Keratinocyte (primary cell): ENCODE data around the gene BAZ1A. TPM values are rescaled to one million over a fixed set of nuclear protein-coding genes. Genes with fewer than 3 reads are reported as not detected.

Source experiments
- DNase-seq: peaks from one replicate; pipeline ENCODE4 v3.0.0-alpha.2; 2011; ENCODE audit warnings: low read depth, missing footprints, low spot score
- FAIRE-seq: peaks from 2 replicates; lab custom pipeline; 2011; peaks lifted over from hg19 to GRCh38; lab: Jason Lieb, UNC
- H2AFZ ChIP-seq: 2 replicates; pipeline ENCODE4 v1.6.0; 2012; ENCODE audit warnings: low read length, control low read depth, inconsistent platforms; ENCODE audit not compliant: control insufficient read depth
- H3K27ac ChIP-seq: 2 replicates; pipeline ENCODE4 v1.5.1; 2011; ENCODE audit warnings: low read length; ENCODE audit not compliant: control insufficient read depth, insufficient read depth
- H3K27me3 ChIP-seq: 3 replicates; pipeline ENCODE4 v1.6.0; 2011; ENCODE audit warnings: low read length; ENCODE audit not compliant: control insufficient read depth, insufficient read depth; ENCODE audit errors: extremely low read depth
- H3K36me3 ChIP-seq, 2 experiments: 2 replicates in 1 of 2; 3 replicates in 1 of 2; pipeline ENCODE4 v1.5.1; 2011; ENCODE audit warnings: low read length in 2 of 2, mild to moderate bottlenecking in 1 of 2; ENCODE audit not compliant: control insufficient read depth in 2 of 2, insufficient read depth in 2 of 2; ENCODE audit errors: extremely low read depth in 1 of 2
- H3K4me1 ChIP-seq: 3 replicates; pipeline ENCODE4 v1.5.1; 2011; ENCODE audit warnings: low read length; ENCODE audit not compliant: control insufficient read depth, insufficient read depth; ENCODE audit errors: extremely low read depth
- H3K4me2 ChIP-seq: 3 replicates; pipeline ENCODE4 v1.6.0; 2011; ENCODE audit warnings: low read depth, low read length; ENCODE audit not compliant: control insufficient read depth, insufficient read depth; ENCODE audit errors: extremely low read depth
- H3K4me3 ChIP-seq, 3 experiments: fragments of 200-600 bp in 1 of 3; sonication (generic) in 1 of 3; 2 replicates in 2 of 3; 3 replicates in 1 of 3; pipeline ENCODE4 v1.5.1; 2011 to 2016; ENCODE audit warnings: low read length in 3 of 3, mild to moderate bottlenecking in 3 of 3, control low read depth in 2 of 3, inconsistent platforms in 1 of 3, low read depth in 1 of 3, mixed read lengths in 1 of 3, mixed run types in 1 of 3, moderate library complexity in 1 of 3; ENCODE audit not compliant: control insufficient read depth in 2 of 3, insufficient read depth in 2 of 3; ENCODE audit errors: extremely low read depth in 1 of 3
- H3K79me2 ChIP-seq: 2 replicates; pipeline ENCODE4 v1.6.0; 2012; ENCODE audit warnings: low read length; ENCODE audit not compliant: control insufficient read depth, insufficient read depth
- H3K9ac ChIP-seq: 3 replicates; pipeline ENCODE4 v1.6.0; 2011; ENCODE audit warnings: low read length; ENCODE audit not compliant: control insufficient read depth, insufficient read depth; ENCODE audit errors: extremely low read depth
- H3K9me1 ChIP-seq: 3 replicates; pipeline ENCODE4 v1.6.0; 2011; ENCODE audit warnings: low read length; ENCODE audit not compliant: control insufficient read depth, insufficient read depth; ENCODE audit errors: extremely low read depth
- H3K9me3 ChIP-seq: 2 replicates; pipeline ENCODE4 v1.5.1; 2012; ENCODE audit warnings: low read depth, low read length; ENCODE audit not compliant: control insufficient read depth
- H4K20me1 ChIP-seq: 3 replicates; pipeline ENCODE4 v1.6.0; 2011; ENCODE audit warnings: low read length; ENCODE audit not compliant: control insufficient read depth, insufficient read depth; ENCODE audit errors: extremely low read depth
- CTCF ChIP-seq, 3 experiments: IDR thresholded peaks in 1 of 3; conservative IDR thresholded peaks in 1 of 3; optimal IDR thresholded peaks in 1 of 3; 2 replicates in 2 of 3; 3 replicates in 1 of 3; pipeline versions ENCODE3 to v1.5.1; 2011; ENCODE audit warnings: low read length in 3 of 3, mild to moderate bottlenecking in 3 of 3, moderate library complexity in 2 of 3, control low read depth in 1 of 3, inconsistent platforms in 1 of 3; ENCODE audit not compliant: insufficient read depth in 2 of 3; ENCODE audit errors: extremely low read depth in 1 of 3
- EZH2 ChIP-seq: IDR thresholded peaks from one replicate; pipeline ENCODE4 v1.6.1; 2012; ENCODE audit warnings: inconsistent platforms, mild to moderate bottlenecking, low read length, moderate library complexity
- dilution Hi-C: fragments of 300-500 bp; cut with MboI; formaldehyde crosslinking; loops from one replicate; pipeline ENCODE4 v1.7.0; 2020; ENCODE audit warnings: low sequenced_read_pairs; ENCODE audit not compliant: extremely low pct_ligation_motif_present
- polyA plus RNA-seq, 5 experiments: library from polyadenylated mRNA; depleted of rRNA in 3 of 5; stranded (reverse) in 3 of 5; stranded (forward) in 1 of 5; unstranded in 1 of 5; fragments of >200 nt; gene quantifications; 1 replicate in 1 of 5; 2 replicates in 3 of 5; 3 replicates in 1 of 5; pipeline versions ENCODE4 v1.2.1 to v1.2.3, GENCODE V29; 2011 to 2012; ENCODE audit warnings: missing spikeins in 2 of 5, low read depth in 1 of 5, low replicate concordance in 1 of 5

The BAZ1A gene
- polyA plus RNA-seq, 1 donor (not counting 4 experiments of a cell fraction or from before 2014, with no cell fraction given), result 52.0 TPM

DNA sequence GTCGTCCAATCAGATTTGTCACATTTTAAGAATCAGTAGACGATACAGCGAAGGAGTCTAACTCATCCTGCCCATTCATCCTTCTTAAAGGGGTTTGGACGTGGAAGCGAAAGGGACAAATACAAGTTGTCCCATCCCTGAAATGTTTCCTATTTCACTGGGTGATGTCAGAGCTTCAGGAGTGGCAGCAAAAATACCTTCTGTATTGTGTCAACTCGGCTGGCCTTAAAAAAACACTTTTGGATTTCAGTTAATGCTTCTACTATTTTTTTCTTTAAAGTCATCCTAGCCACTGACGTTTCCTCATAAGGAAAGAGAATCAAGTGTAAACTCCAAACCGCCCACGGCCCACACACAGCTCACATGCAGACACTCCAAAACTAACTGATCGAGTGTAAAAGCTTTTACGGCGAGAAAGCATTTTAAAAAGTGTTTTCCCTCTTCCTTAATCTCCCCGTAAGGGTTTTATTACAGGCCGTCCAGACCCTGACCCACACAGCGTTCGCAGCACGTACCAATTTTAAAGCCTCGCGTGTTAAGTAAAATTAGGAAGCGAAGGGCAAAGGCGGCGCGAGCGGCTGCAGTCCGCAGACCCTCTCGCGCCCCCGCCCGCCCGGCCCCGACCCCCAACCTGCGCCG, 161.4 kb downstream of the BAZ1A start:
- H3K36me3 ChIP-seq, result peaks cover 0 to 4% of the 10 kb centered on the region in 2 experiments
- dilution Hi-C loops, result no loop called here
- peak; percentile 41 for FAIRE-seq
- H3K4me2 ChIP-seq, result peak overlapping the region; percentile 87
- no peaks in the 10 kb centered on the region for H4K20me1 ChIP-seq
- H3K4me3 ChIP-seq, result peak overlapping the region; percentile 77 to 92 (median 77)
- TF ChIP-seq CTCF (optimal IDR thresholded peaks at IDR 0.05 in 1 of 3, IDR thresholded peaks at IDR 0.05 in 1 of 3, conservative IDR thresholded peaks at IDR 0.05 in 1 of 3; ENCODE audit: extremely low read depth in 1 of 3, insufficient read depth in 2 of 3, low read length in 3 of 3) (no peak), EZH2 (no peak)
- peak overlapping the region; percentile 75 for H3K27ac ChIP-seq
- no peak for DNase-seq
- H3K79me2 ChIP-seq, result peaks cover 7% of the 10 kb centered on the region
- H3K4me1 ChIP-seq, result peaks cover 13% of the 10 kb centered on the region
- H3K9me3 ChIP-seq, result no peaks in the 10 kb centered on the region
- no peaks in the 10 kb centered on the region for H3K27me3 ChIP-seq
- H3K9ac ChIP-seq, result peak overlapping the region; percentile 80
- H2AFZ ChIP-seq, result peak overlapping the region; percentile 69
- H3K9me1 ChIP-seq, result no peaks in the 10 kb centered on the region

DNA sequence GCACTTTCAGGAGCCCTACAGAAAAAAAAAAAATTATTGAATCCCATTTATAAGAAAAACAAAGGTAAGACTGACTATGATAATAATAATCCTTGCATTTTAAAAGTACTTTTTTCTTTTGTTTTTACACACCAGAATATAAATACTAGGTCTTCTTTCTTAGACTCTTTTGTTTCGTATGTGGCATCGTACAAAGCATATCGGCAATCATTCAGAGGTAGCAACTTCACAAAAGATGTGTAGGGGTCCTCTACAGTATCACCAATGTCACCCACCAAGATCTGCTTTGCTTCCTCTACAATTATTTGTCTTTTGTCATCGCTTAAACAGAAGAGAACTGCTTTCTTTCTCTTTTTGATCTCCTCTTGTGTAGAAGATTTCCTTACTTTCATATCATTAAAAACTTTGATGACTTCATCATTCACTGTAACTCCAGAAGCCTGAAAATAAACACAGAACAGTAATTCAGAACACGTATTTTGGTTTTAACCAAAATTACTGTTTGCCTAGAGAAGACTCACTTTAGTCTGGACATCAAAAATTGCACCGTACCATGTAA, 162.0 kb downstream of the BAZ1A start:
- Histone ChIP-seq H3K79me2 (peaks cover 7% of the 10 kb centered on the region), H3K36me3 (peaks cover 0 to 4% of the 10 kb centered on the region in 2 experiments), H4K20me1 (no peaks in the 10 kb centered on the region), H3K4me3 (peak overlapping the region; percentile 77 to 92 (median 77)), H3K4me2 (peak overlapping the region; percentile 87), H3K4me1 (peaks cover 13% of the 10 kb centered on the region), H2AFZ (peak overlapping the region; percentile 69), H3K9ac (peak overlapping the region; percentile 80), H3K9me1 (no peaks in the 10 kb centered on the region), H3K9me3 (no peaks in the 10 kb centered on the region), H3K27ac (peak overlapping the region; percentile 75), H3K27me3 (no peaks in the 10 kb centered on the region)
- no peak for DNase-seq
- TF ChIP-seq CTCF (optimal IDR thresholded peaks at IDR 0.05 in 1 of 3, IDR thresholded peaks at IDR 0.05 in 1 of 3, conservative IDR thresholded peaks at IDR 0.05 in 1 of 3; ENCODE audit: extremely low read depth in 1 of 3, insufficient read depth in 2 of 3, low read length in 3 of 3) (no peak), EZH2 (no peak)
- FAIRE-seq, result no peak
- dilution Hi-C loops, result no loop called here
